B cell (primary cell): ENCODE data around the gene VEGFB. TPM values are rescaled to one million over a fixed set of nuclear protein-coding genes. Genes with fewer than 3 reads are reported as not detected.

Experiments
- ATAC-seq: fragments of 200-7000 bp; cut with Tn5 transposase; one replicate; pipeline ENCODE4 v1.10.0; 2021; ENCODE audit warnings: low read depth, mild to moderate bottlenecking, moderate number of reproducible peaks, moderate library complexity
- CTCF ChIA-PET: fragments of 350-600 bp; sonication (Branson Sonifier 250); formaldehyde crosslinking; loops from one replicate; lab custom pipeline; 2021; ENCODE audit warnings: antibody characterized with exemption, inconsistent platforms; lab: Charles Lee
- POLR2A ChIA-PET: fragments of 350-600 bp; sonication (Branson Sonifier 250); formaldehyde crosslinking; loops from one replicate; lab custom pipeline; 2021; ENCODE audit warnings: antibody characterized with exemption; lab: Charles Lee
- DNase-seq: peaks from one replicate; pipeline ENCODE4 v3.0.0; 2013
- H2AFZ ChIP-seq: 2 replicates; pipeline ENCODE4 v1.6.1; 2012; ENCODE audit warnings: mild to moderate bottlenecking, low read depth, low read length; ENCODE audit not compliant: insufficient read depth, poor library complexity, severe bottlenecking
- H3K27ac ChIP-seq, 2 donors: 1 replicate in 1 of 2; 2 replicates in 1 of 2; pipeline ENCODE4 v1.5.1; 2012 to 2013; ENCODE audit warnings: low read length in 2 of 2, mild to moderate bottlenecking in 2 of 2, moderate library complexity in 1 of 2
- H3K27me3 ChIP-seq, 4 experiments: fragments of 200-600 bp in 1 of 4; sonication (generic) in 1 of 4; replicated peaks in 1 of 4; 1 replicate in 2 of 4; 2 replicates in 2 of 4; pipeline versions ENCODE4 v1.6.1 to v1.7.0; 2013 to 2016; ENCODE audit warnings: low read length in 3 of 4, mild to moderate bottlenecking in 2 of 4, mixed read lengths in 1 of 4, moderate library complexity in 1 of 4; ENCODE audit not compliant: insufficient read depth in 4 of 4, control insufficient read depth in 3 of 4; ENCODE audit errors: control extremely low read depth in 1 of 4
- H3K36me3 ChIP-seq, 2 experiments: replicated peaks in 1 of 2; 1 replicate in 1 of 2; 2 replicates in 1 of 2; pipeline versions ENCODE4 v1.6.1 to v1.7.1; 2013; ENCODE audit warnings: low read length in 1 of 2; ENCODE audit not compliant: insufficient read depth in 2 of 2, control insufficient read depth in 1 of 2; ENCODE audit errors: control extremely low read depth in 1 of 2, extremely low read depth in 1 of 2
- H3K4me1 ChIP-seq, 2 donors: fragments of 200-600 bp in 1 of 2; sonication (generic) in 1 of 2; 1 replicate in 1 of 2; 2 replicates in 1 of 2; pipeline versions ENCODE4 v1.5.1 to v1.6.1; 2013 to 2017; ENCODE audit warnings: low read length in 2 of 2; ENCODE audit not compliant: control insufficient read depth in 2 of 2, insufficient read depth in 2 of 2
- H3K4me2 ChIP-seq: replicated peaks from 2 replicates; pipeline ENCODE3; 2012; ENCODE audit warnings: mild to moderate bottlenecking, low read depth, low read length; ENCODE audit not compliant: poor library complexity, severe bottlenecking
- H3K4me3 ChIP-seq, 5 experiments: fragments of 200-600 bp in 1 of 5; sonication (generic) in 1 of 5; 1 replicate in 3 of 5; 2 replicates in 2 of 5; pipeline versions ENCODE4 v1.5.1 to v1.7.0; 2011 to 2016; ENCODE audit warnings: low read length in 4 of 5, mild to moderate bottlenecking in 4 of 5, low read depth in 2 of 5, control low read depth in 1 of 5, moderate library complexity in 1 of 5; ENCODE audit not compliant: insufficient read depth in 1 of 5; ENCODE audit errors: control extremely low read depth in 1 of 5, extremely low read depth in 1 of 5
- H3K79me2 ChIP-seq: fragments of 200-600 bp; sonication (generic); one replicate; pipeline ENCODE4 v1.6.0; 2016; ENCODE audit warnings: low read length; ENCODE audit not compliant: control insufficient read depth, insufficient read depth
- H3K9ac ChIP-seq: fragments of 200-600 bp; sonication (generic); 2 replicates; pipeline ENCODE4 v1.6.1; 2017; ENCODE audit warnings: mild to moderate bottlenecking, low read length, moderate library complexity
- H3K9me3 ChIP-seq, 3 donors: one replicate each; pipeline versions ENCODE4 v1.6.1 to v1.7.1; 2013; ENCODE audit warnings: low read length in 2 of 3; ENCODE audit not compliant: control insufficient read depth in 2 of 3, insufficient read depth in 1 of 3; ENCODE audit errors: control extremely low read depth in 1 of 3
- H4K20me1 ChIP-seq: 2 replicates; pipeline ENCODE4 v1.6.0; 2012; ENCODE audit warnings: mild to moderate bottlenecking, low read length; ENCODE audit not compliant: insufficient read depth, control insufficient read depth, poor library complexity, severe bottlenecking
- H3K27ac Mint-ChIP-seq: one replicate; pipeline ENCODE4 v1.8.0; 2021; ENCODE audit warnings: mixed read lengths
- H3K27me3 Mint-ChIP-seq: one replicate; pipeline ENCODE4 v1.8.0; 2021; ENCODE audit warnings: mixed read lengths
- H3K4me1 Mint-ChIP-seq: one replicate; pipeline ENCODE4 v1.8.0; 2021; ENCODE audit warnings: mixed read lengths
- H3K4me3 Mint-ChIP-seq: one replicate; pipeline ENCODE4 v1.8.0; 2021; ENCODE audit warnings: mixed read lengths
- H3K9me3 Mint-ChIP-seq: one replicate; pipeline ENCODE4 v1.8.0; 2022; ENCODE audit warnings: mixed read lengths; ENCODE audit not compliant: insufficient read depth
- EZH2 ChIP-seq: IDR thresholded peaks from 2 replicates; pipeline ENCODE4 v1.6.1; 2012; ENCODE audit warnings: borderline replicate concordance, low read depth, mild to moderate bottlenecking, moderate library complexity, low read length; ENCODE audit not compliant: insufficient read depth, poor library complexity, severe bottlenecking
- WGBS: methylation state at CpG from one replicate; pipeline ENCODE4 v1.1.5; 2013; ENCODE audit warnings: missing lambda C conversion rate; ENCODE audit not compliant: insufficient coverage; 5-methylcytosine and 5-hydroxymethylcytosine counted together
- intact Hi-C: fragments of 100-400 bp; cut with micrococcal nuclease; formaldehyde crosslinking; loops from one replicate; pipeline ENCODE4 v1.10.0; 2022
- polyA plus RNA-seq: library from polyadenylated mRNA; depleted of rRNA; stranded (reverse); fragments of >200 nt; gene quantifications from 2 replicates; pipeline ENCODE4 v1.2.3, GENCODE V29; 2012
- total RNA-seq, 2 donors: library from RNA; stranded (reverse); fragments of 120-200 nt in 1 of 2; gene quantifications; 1 replicate in 1 of 2; 2 replicates in 1 of 2; pipeline versions ENCODE4 v1.2.3 to v1.2.4, GENCODE V29; 2013 to 2022
- TF ChIP-seq, protein P1 (sequence below): fragments of 200-600 bp; IDR thresholded peaks from one replicate; pipeline ENCODE4 v1.8.0; 2022; ENCODE audit warnings: antibody characterized with exemption, mild to moderate bottlenecking

VEGFB gene
- total and polyA plus RNA-seq, 2 donors (not counting 1 experiment from before 2014, with no cell fraction given), result 56.4 to 152 TPM

DNA sequence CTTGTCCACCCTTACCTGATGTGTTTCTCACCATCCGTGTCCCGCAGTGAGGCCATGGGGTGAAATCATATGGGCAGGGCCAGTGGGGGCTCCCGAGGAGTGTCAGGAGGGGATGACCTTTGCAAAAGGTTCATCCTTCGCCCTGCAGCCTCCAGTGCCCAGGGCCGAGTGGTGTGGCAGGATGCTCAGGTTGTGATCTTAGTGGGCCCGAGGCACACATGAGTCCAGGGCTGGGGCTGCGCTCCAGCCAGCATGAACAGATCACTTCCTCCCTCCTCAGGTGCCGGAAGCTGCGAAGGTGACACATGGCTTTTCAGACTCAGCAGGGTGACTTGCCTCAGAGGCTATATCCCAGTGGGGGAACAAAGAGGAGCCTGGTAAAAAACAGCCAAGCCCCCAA, 3.7 kb downstream of the VEGFB start:
- Histone ChIP-seq H3K9ac (no peak overlapping the region), H3K4me1 (peaks cover 35 to 69% of the 10 kb centered on the region in 2 donors), H3K9me3 (no peaks in the 10 kb centered on the region), H3K4me3 (no peak overlapping the region), H2AFZ (no peak overlapping the region), H3K27ac (peak overlapping the region; percentile 53 to 98), H3K79me2 (peaks cover 25% of the 10 kb centered on the region), H3K4me2 (peak overlapping the region; percentile 38), H3K27me3 (no peaks in the 10 kb centered on the region), H4K20me1 (peaks cover 26% of the 10 kb centered on the region), H3K36me3 (peaks cover 0 to 30% of the 10 kb centered on the region in 2 experiments)
- peak overlapping the region; percentile 90 for H3K27ac Mint-ChIP-seq
- intact Hi-C loops, result no loop called here
- peak overlapping the region; percentile 53 for H3K4me3 Mint-ChIP-seq
- no peaks in the 10 kb centered on the region for H3K27me3 Mint-ChIP-seq
- ChIA-PET CTCF (interaction anchor here (1.1 kb wide), 1 partner anchor 30 kb away, joined by 3 read pairs; no protein-coding TSS in a partner anchor), POLR2A (interaction anchor here (1.0 to 1.6 kb wide), 3 partner anchors 12 to 54 kb away, joined by 3 to 4 read pairs (median 3); partner anchors contain the start of genes NUDT22 and TRPT1)
- peaks cover 56% of the 10 kb centered on the region for H3K4me1 Mint-ChIP-seq
- peak; percentile 61 for DNase-seq
- no peak for TF ChIP-seq EZH2
- TF ChIP-seq, protein P1, sequence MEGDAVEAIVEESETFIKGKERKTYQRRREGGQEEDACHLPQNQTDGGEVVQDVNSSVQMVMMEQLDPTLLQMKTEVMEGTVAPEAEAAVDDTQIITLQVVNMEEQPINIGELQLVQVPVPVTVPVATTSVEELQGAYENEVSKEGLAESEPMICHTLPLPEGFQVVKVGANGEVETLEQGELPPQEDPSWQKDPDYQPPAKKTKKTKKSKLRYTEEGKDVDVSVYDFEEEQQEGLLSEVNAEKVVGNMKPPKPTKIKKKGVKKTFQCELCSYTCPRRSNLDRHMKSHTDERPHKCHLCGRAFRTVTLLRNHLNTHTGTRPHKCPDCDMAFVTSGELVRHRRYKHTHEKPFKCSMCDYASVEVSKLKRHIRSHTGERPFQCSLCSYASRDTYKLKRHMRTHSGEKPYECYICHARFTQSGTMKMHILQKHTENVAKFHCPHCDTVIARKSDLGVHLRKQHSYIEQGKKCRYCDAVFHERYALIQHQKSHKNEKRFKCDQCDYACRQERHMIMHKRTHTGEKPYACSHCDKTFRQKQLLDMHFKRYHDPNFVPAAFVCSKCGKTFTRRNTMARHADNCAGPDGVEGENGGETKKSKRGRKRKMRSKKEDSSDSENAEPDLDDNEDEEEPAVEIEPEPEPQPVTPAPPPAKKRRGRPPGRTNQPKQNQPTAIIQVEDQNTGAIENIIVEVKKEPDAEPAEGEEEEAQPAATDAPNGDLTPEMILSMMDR, result no peak
- no peak for ATAC-seq
- 74% methylated on average over 9 of the region's 9 CpGs for WGBS
- no peaks in the 10 kb centered on the region for H3K9me3 Mint-ChIP-seq

DNA sequence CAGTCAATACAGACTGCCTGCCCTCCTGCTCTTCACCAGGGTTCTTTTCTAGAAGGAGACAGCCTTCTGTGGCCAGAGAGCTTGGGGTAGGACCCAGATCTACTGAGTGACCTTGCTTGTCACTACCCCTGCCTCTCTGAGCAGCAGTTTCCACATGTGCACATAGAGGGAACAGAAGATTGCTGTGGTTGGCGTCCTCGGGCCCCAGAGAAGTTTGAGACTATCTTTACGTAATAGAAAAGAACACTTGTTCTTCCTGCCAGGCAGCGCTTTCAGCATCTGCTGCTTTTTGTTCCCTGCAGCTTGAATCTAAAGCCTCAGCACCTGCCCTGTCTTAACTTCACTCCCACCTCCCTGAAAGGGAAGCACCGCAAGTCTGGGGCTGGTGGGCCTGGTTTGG, 4.6 kb downstream of the VEGFB start:
- Histone ChIP-seq H3K9ac (no peak overlapping the region), H4K20me1 (peaks cover 21% of the 10 kb centered on the region), H3K27ac (peak overlapping the region in 1 of 2 donors; percentile 98), H3K9me3 (no peaks in the 10 kb centered on the region), H3K79me2 (peaks cover 25% of the 10 kb centered on the region), H2AFZ (no peak overlapping the region), H3K4me3 (no peak overlapping the region), H3K4me2 (no peak overlapping the region), H3K27me3 (no peaks in the 10 kb centered on the region), H3K36me3 (peaks cover 0 to 36% of the 10 kb centered on the region in 2 experiments), H3K4me1 (peaks cover 28 to 62% of the 10 kb centered on the region in 2 donors)
- no peak for DNase-seq
- WGBS, result 92% methylated on average over 4 of the region's 5 CpGs
- TF ChIP-seq EZH2, result no peak
- TF ChIP-seq, protein P1, result no peak
- H3K9me3 Mint-ChIP-seq, result no peaks in the 10 kb centered on the region
- H3K4me3 Mint-ChIP-seq, result peak overlapping the region; percentile 41
- peak overlapping the region; percentile 90 for H3K27ac Mint-ChIP-seq
- ChIA-PET CTCF (no interaction called here), POLR2A (interaction anchor here (0.9 to 1.3 kb wide), 2 partner anchors 13 to 264 kb away, joined by 3 to 4 read pairs; partner anchors contain the start of genes COX8A, NUDT22 and TRPT1)
- H3K4me1 Mint-ChIP-seq, result peaks cover 64% of the 10 kb centered on the region
- intact Hi-C loops, result no loop called here
- H3K27me3 Mint-ChIP-seq, result no peaks in the 10 kb centered on the region
- ATAC-seq, result no peak
